Measurements from ENCODE around the gene CDX1.

- no peak for TF ChIP-seq CTCF (IDR thresholded peaks at IDR 0.05; ENCODE audit: insufficient read depth, low read length)
- no peak for TF ChIP-seq POLR2AphosphoS5 (IDR thresholded peaks at IDR 0.05; ENCODE audit: low read depth)
- TF ChIP-seq REST (IDR thresholded peaks at IDR 0.05; ENCODE audit: insufficient replicate concordance, low read depth): no peak
- no peak for TF ChIP-seq GABPA (IDR thresholded peaks at IDR 0.05; ENCODE audit: low read depth)
- no peak for TF ChIP-seq SPI1 (IDR thresholded peaks at IDR 0.05; ENCODE audit: borderline replicate concordance, low read depth)
Measured at GRCh38 chr5:150219861-150220260, 53.3 kb downstream of the CDX1 start.

Data from HL-60 (cell line).